ENCODE results near the gene SSBP3. TPM values are rescaled to one million over a fixed set of nuclear protein-coding genes. Genes with fewer than 3 reads are reported as not detected.

The SSBP3 gene
- total RNA-seq, 4 donors from 2014 or later: 17.1 to 25.4 (median 21.5) TPM

DNA sequence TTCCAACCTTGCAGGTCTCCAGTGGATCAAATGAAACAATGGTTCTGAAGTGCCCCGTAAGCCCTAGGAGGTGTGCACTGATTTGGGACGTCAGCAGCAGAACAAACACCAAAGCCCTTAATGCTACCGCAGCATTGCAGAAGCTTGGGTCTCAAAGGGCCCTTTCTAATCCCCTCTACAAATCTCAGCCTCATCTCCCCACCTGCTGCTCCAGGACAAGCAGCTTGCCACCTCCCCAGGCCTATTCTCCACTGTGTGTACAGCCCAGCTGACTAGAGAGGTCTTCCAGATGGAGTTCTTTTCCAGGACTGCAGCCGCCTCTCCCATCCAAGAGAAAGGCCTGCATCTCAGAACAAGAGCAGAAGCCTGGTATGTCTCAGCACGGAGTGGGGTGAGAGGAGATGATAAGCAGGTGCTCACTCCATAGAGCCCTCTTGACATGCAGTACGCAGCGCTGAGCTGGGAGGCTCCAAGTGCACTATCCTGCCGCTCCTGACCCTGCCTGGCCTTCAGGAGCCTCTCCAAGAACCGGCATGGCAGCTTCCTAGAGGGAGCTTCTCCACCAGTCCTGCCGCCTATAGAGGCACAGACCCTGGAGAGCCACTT, 160.0 kb downstream of the SSBP3 start:
- Histone ChIP-seq H3K4me3 (no peak overlapping the region), H3K36me3 (peaks cover 12 to 98% (median 15%) of the 10 kb centered on the region in 3 donors), H3K9me3 (no peaks in the 10 kb centered on the region), H3K27me3 (no peaks in the 10 kb centered on the region), H3K27ac (no peak overlapping the region), H3K4me1 (peaks cover 0 to 6% (median 0%) of the 10 kb centered on the region in 3 donors)
- intact Hi-C loops (cut with DNase I): no loop called here
- TF ChIP-seq, protein P1, sequence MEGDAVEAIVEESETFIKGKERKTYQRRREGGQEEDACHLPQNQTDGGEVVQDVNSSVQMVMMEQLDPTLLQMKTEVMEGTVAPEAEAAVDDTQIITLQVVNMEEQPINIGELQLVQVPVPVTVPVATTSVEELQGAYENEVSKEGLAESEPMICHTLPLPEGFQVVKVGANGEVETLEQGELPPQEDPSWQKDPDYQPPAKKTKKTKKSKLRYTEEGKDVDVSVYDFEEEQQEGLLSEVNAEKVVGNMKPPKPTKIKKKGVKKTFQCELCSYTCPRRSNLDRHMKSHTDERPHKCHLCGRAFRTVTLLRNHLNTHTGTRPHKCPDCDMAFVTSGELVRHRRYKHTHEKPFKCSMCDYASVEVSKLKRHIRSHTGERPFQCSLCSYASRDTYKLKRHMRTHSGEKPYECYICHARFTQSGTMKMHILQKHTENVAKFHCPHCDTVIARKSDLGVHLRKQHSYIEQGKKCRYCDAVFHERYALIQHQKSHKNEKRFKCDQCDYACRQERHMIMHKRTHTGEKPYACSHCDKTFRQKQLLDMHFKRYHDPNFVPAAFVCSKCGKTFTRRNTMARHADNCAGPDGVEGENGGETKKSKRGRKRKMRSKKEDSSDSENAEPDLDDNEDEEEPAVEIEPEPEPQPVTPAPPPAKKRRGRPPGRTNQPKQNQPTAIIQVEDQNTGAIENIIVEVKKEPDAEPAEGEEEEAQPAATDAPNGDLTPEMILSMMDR (IDR thresholded peaks at IDR 0.05): no peak
- TF ChIP-seq POLR2A (IDR thresholded peaks at IDR 0.05): no peak
- 67 to 100% methylated on average over 3 to 4 of the region's 10 CpGs for WGBS, 2 donors
- DNase-seq: no peak

DNA sequence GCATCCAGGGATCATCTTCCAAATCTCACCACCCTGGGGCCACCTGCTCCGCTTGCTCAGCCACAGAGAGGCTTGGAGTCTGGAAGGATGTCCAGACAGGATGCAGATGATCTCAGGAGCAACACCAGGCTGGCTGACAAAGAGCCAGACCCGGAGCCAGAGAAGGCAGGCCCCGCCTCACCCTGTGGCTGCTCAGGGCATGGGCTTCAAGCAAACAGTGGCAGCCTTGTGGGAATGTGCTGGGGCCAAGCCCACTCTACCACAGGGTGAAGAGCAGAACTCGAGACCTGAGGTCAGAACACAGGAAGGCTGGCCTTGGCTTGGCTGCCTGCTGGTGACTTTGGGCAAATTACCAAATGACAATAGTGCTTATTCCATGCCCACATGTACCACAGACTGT, 160.7 kb downstream of the SSBP3 start:
- Histone ChIP-seq H3K36me3 (peaks cover 9 to 98% (median 18%) of the 10 kb centered on the region in 3 donors), H3K4me3 (no peak overlapping the region), H3K27me3 (no peaks in the 10 kb centered on the region), H3K9me3 (no peaks in the 10 kb centered on the region), H3K4me1 (peaks cover 0 to 3% (median 0%) of the 10 kb centered on the region in 3 donors), H3K27ac (no peak overlapping the region)
- 100% methylated on average over 1 of the region's 4 CpGs; no CpG with 5 or more reads in 1 of the 2 donors for WGBS, 2 donors
- no peak for TF ChIP-seq POLR2A (IDR thresholded peaks at IDR 0.05)
- TF ChIP-seq, protein P1 (IDR thresholded peaks at IDR 0.05): no peak
- intact Hi-C loops (cut with DNase I): no loop called here
- no peak for DNase-seq

DNA sequence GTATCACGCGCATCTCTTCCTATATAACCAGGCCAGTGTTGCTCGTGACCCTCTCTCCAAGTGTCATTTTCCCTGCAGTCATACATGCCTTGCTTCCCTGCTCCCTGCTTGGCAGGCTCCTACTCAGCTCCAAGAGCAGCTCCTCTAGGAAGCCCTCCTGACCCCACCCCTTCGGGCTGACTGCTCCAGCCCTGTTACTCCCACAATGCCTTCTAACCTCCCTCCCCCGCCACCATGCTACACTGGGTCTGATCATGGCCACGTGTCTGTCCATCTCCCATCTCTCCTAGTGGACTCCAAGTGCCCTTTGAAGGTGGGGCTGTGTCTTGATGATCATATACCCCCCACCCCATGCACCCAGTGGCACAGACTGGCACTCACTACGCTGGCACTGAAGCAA, 161.5 kb downstream of the SSBP3 start:
- Histone ChIP-seq H3K27me3 (no peaks in the 10 kb centered on the region), H3K36me3 (peaks cover 9 to 96% (median 18%) of the 10 kb centered on the region in 3 donors), H3K27ac (no peak overlapping the region), H3K4me3 (no peak overlapping the region), H3K9me3 (no peaks in the 10 kb centered on the region), H3K4me1 (no peaks in the 10 kb centered on the region)
- TF ChIP-seq POLR2A (IDR thresholded peaks at IDR 0.05): no peak
- TF ChIP-seq, protein P1 (IDR thresholded peaks at IDR 0.05): no peak
- intact Hi-C loops (cut with DNase I): no loop called here
- DNase-seq: no peak
- WGBS, 2 donors: 91 to 92% methylated on average over 4 to 5 of the region's 7 CpGs

DNA sequence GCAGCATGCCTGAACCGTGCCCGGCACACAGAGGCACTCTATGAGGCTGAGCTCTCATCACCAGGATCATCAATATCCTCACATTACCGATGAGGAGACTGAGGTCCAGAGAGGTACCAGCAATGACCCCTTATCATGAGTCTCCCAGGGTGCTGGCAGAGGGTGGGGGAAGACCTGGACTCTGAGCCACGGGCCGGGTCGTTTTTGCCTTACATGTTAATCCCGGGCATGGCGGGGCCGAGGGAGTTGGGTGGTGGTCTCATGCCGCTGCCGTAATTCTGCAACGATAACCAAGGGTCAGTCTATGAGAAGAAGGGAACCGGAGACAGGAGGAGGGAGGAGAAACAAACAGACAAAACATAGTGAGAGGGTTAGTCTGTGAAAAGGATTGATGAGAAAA, 163.2 kb downstream of the SSBP3 start:
- DNase-seq: no peak
- no peak overlapping the region for H3K27ac ChIP-seq
- peaks cover 3 to 97% (median 15%) of the 10 kb centered on the region in 3 donors for H3K36me3 ChIP-seq
- no peaks in the 10 kb centered on the region for H3K9me3 ChIP-seq
- H3K4me1 ChIP-seq: no peaks in the 10 kb centered on the region
- intact Hi-C loops (cut with DNase I): no loop called here
- WGBS, 2 donors: 86 to 92% methylated on average over 7 to 13 of the region's 13 CpGs
- H3K27me3 ChIP-seq: no peaks in the 10 kb centered on the region
- no peak overlapping the region for H3K4me3 ChIP-seq
- TF ChIP-seq POLR2A (IDR thresholded peaks at IDR 0.05): no peak
- TF ChIP-seq, protein P1 (IDR thresholded peaks at IDR 0.05): no peak

DNA sequence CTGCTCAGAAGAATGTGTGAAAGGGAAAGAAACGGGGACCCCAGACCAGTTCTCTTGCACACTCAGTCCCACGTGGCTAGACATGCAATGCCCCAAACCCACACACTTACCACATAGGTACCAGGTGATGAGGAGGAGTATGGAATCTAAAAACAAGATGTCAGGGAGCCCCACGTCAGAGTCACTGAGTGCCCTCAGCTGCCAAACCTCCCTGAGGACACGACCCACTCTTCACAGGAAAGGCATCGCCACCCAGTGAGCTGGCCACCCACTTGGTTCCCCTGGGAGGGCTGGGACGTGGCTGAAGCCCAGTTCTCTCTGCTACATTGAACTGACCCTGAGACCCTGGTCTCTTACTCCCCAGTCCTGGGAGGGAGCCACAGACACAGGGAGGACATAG, 164.8 kb downstream of the SSBP3 start:
- intact Hi-C loops (cut with DNase I): no loop called here
- 82 to 84% methylated on average over 3 to 6 of the region's 6 CpGs for whole genome bisulfite sequencing, 2 donors
- Histone ChIP-seq H3K4me3 (no peak overlapping the region), H3K27me3 (no peaks in the 10 kb centered on the region), H3K9me3 (no peaks in the 10 kb centered on the region), H3K36me3 (peaks cover 7 to 97% (median 15%) of the 10 kb centered on the region in 3 donors), H3K27ac (no peak overlapping the region), H3K4me1 (no peaks in the 10 kb centered on the region)
- DNase-seq: no peak
- TF ChIP-seq, protein P1 (IDR thresholded peaks at IDR 0.05): no peak
- no peak for TF ChIP-seq POLR2A (IDR thresholded peaks at IDR 0.05)
